Hematopoietic multipotent progenitor cell treated with erythropoietin and hydrocortisone succinate and interleukin-3 and kit ligand, for 4 days (in vitro differentiated cells): ENCODE data around the gene GMCL1.
"Not testable (repeated sequence)": the region's sequence is repeated elsewhere in the genome, so short reads cannot be mapped to it uniquely, and the experiment has no call there.

Experiments used
- DNase-seq: peaks from one replicate; pipeline ENCODE4 v3.0.0-alpha.2; 2015

Gene GMCL1

DNA sequence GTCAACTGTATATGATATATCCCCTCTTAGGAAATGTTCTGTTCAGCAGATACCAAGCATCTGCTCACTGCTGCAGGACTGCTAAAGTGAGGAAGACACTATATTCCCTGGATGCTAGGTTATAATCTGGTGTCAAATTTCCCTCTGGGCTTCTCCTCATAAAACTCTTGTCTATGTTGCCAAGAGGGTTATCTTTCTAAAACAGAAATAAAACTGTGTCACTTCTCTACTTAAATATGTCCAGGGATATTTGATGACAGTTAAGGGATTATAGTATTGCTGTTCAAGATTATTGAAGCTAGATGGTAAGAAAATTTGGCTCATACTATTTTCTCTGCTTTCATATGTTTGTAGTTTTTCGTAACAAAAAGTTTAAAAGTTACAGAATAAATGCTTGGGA lies 33.8 kb downstream of the GMCL1 start:
- DNase-seq = no peak

DNA sequence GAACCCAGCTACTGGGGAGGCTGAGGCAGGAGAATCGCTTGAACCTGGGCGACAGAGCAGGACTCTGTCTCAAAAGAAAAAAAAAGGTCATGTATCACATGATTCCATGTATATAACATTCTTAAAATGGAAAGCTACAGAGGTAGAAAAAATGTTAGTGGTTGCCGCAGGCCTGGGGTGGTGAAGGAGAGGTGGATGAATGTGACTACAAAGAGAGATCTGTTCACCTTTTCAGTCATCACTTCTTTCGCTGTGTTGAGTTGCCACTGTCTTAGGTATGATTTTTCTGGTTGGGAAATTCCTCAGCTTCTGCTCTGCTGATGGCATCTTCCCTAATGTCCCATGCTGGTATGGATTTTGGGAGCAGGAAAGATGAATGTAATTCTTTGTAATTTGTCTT lies 59.0 kb downstream of the GMCL1 start:
- DNase-seq = no peak

DNA sequence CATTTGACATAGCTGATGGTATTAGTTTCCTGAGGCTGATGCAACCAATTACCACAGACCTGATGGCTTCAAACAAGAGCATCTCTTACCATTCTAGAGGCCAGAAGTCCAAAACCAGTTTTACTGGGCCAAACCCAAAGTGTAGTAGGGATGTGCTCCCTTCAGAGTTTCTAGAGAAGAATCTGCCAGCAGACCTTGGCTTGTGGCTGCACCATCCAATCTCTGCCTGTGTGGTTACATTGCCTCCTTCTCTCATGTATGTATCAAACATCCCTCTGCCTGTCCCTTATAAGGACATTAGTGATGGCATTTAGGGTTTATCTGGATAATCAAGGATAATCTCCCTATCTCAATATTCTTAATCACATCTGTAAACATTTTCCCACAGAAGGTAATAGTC lies 59.8 kb downstream of the GMCL1 start:
- DNase-seq = no peak

DNA sequence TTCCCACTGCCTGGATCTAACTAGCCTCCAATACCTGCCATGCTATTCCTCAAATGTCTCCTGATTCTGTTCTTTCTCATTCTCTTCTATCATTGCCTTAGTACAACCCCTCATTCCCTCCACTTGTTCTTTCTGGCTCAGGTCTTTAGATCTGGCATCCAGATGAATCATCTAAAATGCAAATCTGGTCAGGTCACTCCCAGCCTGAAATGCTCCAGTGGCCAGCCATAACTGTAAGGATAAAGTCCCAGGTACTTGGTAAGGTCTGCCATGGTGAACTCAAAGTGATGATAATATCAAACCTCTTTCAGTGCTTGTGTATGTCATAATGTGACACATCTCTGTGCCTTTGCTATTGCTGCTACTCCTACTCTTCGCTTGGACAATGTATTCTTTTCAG lies 61.4 kb downstream of the GMCL1 start:
- DNase-seq = no peak

DNA sequence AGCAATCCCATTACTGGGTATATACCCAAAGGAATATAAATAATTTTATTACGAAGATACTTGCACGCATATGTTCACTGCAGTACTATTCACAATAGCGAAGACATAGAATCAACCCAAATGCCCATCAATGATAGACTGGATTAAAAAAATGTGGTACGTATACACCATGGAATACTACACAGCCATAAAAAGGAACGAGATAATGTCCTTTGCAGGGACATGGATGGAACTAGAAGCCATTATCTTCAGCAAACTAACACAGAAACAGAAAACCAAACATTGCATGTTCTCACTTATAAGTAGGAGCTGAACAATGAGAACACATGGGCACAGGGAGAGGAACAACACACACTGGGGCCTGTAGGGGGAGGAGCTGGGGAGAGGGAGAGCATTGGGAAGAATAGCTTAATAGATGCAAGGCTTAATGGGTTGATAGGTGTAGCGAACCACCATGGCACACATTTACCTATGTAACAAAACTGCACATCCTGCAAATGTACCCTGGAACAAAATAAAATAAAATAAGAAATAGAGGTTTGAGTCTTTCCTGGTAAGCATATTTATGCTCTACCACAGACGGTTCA lies 63.5 kb downstream of the GMCL1 start:
- DNase-seq = peak; percentile 46

DNA sequence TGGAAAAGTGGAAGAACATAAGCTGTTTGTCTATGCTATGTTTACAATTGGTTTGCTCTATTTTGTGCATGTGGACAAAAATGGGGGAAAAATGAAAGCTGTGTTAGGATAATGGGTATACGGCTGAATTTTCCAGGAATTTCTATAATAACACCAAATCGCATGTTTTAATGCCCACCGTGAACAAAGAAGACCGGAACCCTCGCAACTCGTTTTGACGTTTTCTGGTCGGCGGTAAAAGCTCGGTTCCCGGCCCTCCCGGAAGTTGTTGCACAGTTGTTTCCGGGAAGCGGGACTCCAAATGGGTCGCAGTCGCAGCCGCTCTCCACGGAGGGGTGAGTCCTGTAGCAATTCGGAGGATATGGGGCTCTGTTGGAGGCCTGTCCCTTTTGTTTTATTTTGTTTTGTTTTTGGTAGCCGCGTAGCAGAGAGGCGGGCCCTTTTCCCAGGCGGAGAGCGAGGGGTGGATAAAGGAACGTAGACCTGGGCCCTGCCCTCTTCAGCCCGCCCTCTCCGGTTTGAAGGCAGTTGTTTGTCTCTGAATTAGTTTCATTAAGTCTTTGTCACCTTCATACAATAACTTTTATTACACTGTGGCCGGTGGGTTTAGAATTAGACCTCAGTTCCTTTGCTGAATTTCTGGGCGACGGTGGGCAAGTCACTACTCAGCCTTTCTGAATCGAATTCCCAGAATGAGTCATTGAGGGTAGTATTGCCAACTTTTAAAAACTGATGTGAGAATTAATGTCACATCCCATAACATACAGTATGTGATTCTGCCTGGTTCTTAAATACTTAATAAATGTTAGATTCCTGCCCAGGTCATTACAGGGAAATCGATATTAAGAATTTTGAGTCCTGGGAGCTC lies 64.5 kb downstream of the GMCL1 start, which contains the start of gene SNRNP27:
Gene SNRNP27 (plus strand): TSS at position 273 of the 868 bp plus-strand sequence. CDS start 29 bp downstream, at position 302.
- DNase-seq = peak; percentile 94

DNA sequence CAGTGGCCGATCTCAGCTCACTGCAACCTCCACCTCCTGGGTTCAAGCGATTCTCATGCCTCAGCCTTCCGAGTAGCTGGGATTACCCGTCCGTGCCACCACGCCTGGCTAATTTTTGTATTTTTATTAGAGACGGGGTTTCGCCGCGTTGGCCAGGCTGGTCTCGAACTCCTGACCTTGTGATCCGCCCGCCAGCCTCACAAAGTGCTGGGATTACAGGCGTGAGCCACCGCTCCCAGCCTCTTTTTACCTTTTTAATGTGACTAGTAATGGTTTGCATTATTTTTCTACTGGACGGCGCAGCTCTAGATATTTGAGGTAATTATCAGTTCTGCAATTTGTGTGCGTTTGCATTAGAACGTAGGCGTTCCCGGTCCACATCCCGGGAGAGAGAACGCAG lies 65.3 kb downstream of the GMCL1 start:
- DNase-seq = not testable (repeated sequence)

DNA sequence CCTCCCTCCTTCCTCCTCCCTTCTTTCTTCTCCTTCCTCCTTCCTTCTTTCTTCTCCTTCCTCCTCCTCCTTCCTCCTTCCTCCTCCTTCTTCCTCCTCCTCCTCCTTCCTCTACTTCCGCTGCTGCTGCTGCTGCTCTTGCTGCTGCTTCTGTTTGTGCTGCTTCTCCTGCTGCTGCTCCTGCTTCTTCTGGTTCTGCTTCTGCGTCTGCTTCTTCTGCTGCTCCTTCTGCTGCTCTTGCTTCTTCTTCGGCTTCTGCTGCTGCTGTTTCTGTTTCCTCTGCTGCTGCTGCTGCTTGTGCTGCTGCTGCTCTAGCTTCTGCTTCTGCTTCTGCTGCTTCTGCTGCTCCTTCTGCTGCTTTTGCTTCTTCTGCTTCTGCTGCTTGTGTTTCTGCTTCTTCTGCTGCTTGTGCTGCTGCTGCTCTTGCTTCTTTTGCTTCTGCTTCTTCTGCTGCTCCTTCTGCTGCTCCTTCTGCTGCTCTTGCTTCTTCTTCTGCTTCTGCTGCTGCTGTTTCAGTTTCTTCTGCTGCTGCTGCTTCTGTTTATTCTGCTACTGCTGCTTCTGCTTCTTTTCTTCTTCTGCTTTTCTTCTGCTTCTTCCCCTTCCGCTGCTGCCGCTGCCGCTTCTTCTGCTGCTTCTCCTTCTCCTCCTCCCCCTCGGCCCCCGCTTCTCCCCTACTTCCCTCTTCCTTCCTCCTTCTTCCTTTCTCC lies 72.9 kb downstream of the GMCL1 start:
- DNase-seq = peak; percentile 75

DNA sequence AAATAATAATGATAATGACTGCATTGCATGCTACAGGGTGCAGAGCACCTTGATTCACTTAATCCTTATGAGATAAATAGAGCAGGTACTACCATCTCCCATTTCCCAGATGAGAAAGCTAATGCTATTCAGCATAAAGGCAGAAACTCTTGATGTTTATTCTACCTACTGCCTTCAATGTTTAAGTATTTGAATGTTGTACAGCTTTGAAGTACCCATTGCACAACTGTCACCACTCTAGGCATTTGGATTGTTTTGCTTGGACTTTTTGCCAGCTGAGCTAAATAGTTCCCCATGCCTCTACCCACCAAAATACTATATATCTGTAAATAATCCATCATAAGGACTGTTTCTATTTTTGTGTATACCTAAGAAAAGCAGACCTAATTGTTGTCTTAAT lies 77.8 kb downstream of the GMCL1 start:
- DNase-seq = no peak

DNA sequence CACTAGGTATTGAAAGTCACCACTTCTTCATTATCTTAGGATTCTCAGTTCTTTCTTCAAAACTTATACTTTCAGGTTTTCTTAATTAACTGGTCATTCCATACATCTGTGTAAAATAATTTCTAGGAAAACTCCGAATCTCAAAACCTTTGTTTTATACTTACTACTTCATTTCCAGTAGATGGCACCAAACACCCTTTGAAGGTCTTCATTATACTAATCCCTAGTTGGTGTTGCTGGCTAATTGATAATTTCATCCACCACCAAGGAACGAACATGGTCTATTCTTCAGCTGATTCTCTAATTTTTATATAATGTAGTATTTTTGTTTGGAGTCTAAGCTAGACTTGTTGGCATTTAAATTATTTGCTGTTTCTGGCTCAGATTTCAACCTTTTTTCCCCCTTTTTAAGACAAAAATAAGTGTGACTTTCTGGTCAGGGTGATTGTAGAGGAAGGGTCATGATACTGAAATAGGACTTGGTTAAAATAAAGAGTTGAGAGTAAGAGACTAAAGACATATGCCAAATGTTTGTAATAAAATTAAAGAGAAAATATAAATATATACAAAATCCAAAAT lies 82.6 kb downstream of the GMCL1 start:
- peak; percentile 89 for DNase-seq

DNA sequence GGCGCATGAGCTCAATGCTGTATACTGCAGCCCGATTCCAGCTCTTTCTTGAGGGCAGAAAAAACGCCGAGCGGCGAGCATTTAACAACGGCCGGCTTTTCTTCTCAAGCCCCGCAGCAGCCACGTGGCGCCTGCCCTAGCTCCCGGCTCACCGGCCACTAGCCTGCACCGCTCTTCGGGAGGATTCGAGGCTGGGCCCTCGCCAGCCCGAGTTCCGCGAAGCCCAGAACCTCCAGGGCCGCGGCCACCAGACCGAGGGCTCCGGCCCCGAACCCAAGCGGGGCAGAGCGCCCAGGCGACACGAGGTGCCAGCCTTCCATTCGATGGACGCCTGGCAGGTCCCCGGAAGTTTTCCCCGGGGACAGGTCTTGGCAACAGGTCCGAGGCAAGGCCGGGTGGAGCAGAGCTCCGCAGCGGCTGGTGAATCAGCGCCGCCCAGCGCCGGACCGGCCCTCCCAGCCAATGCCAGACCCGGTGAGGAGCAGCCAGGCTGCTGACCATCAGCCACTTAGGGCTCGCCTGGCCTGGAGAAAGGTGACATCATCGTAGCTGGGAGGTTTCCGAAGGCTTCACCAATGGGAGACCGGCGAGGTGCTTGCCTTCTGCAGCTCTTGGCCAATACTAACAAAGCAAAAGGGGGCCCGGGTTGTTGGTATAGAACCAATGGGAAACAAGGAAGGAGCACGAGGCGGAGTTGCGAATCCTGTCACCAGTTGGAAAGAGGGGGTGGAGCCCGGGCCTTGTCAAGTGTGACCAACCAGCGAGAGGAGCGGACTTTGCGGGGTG lies 84.9 kb downstream of the GMCL1 start:
- peak; percentile 100 for DNase-seq

DNA sequence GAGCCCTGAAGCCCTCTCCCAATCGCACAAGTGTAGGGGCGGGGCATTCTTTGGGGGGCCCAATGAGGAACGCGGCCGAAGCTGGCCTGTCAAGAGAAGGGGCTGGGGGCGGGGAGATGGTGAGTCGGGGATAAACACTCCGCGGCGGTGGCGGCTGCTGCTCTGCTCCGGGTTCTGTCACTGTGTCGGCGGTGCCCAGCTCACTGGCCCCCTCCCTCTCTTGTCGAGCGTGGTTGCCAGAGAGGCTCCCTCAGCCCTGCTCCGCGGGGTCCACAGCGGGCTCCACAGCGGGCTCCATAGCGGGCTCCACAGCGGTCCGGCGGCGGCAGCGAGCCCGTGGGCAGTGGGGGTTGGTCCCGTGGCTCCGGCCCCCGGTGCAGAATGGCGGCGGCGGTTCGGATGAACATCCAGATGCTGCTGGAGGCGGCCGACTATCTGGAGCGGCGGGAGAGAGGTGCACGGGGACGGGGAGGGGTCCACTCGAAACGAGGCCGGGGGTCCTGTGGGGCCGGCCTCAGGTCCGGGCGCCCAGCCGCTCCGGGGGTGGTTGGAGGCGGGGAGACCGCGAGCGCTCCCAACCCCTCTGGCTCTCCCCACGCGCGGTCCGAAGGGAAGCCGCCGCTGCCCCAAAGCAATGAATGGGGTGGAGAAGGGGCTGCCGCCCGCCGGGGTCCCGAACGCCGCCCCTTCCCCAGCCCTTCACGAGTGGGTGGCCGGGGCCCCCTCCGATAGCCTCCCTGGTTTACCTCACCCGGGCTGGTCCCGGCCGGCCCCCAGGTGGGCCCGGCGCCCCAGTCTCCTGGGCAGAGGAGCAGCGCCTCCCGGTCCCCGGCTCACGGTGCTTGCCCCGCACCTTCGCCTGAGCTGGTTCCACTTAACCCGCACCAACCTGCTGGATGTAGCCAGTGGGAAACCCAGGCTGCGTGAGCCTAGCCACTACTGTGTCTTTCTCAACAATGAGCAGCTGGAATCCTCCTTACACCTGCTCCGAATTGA lies 85.8 kb downstream of the GMCL1 start, which contains the start of gene MXD1:
Gene MXD1 (plus strand): TSS at position 160 of the 996 bp plus-strand sequence. CDS start 222 bp downstream, at position 382.
- DNase-seq = peak; percentile 46

DNA sequence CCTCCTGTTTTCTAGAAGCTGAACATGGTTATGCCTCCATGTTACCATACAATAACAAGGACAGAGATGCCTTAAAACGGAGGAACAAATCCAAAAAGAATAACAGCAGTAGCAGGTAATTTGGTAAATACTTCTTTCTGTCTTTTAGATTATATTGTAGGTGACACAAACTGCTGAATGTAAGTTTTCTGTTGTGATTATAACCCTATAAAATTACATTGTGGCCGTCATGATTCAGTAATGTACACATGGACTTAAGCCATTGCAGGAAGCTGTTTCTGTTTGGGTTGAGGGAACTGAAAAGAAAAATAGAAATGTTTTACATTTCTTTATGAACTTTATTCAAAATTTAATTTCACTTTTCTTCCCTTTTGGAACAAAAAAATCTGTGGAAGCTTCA lies 86.6 kb downstream of the GMCL1 start:
- DNase-seq = no peak

DNA sequence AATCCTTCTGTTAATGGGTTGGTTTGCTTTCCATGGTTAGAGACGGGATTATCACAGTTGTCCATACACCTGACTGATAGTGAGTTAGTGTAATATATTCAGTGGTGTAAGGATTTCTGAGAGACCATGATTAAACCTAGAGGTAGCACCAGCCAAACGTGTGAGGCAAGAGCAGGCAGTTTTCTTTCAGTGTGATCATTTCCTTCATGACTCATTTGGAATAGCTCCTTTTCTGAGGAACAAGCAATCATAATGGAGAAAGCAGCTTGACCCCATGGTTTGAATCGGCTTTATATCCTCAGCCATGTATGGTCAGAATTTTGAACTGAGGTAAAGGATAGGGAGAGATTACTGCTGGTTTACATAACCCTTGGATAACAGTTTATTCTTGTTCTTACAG lies 88.4 kb downstream of the GMCL1 start:
- peak; percentile 33 for DNase-seq

DNA sequence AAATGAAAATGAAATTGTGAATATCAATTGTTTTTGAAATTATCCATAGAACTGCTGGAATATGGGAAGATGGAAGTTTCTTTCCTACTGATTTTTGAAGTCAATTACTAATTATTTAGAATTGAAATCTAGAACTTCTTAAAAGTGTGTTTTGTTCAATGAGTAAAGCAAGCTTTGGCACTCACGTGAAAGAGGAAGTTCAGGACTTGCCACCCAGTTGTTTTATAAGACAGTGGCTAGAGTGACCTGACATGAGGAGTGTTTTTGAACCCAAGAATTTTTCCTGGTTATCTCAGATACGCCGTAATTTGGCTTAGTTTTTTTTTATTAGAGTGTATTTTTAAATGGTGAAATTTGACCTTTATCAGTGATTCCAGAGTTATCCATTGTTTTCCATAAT lies 88.9 kb downstream of the GMCL1 start:
- peak; percentile 74 for DNase-seq

DNA sequence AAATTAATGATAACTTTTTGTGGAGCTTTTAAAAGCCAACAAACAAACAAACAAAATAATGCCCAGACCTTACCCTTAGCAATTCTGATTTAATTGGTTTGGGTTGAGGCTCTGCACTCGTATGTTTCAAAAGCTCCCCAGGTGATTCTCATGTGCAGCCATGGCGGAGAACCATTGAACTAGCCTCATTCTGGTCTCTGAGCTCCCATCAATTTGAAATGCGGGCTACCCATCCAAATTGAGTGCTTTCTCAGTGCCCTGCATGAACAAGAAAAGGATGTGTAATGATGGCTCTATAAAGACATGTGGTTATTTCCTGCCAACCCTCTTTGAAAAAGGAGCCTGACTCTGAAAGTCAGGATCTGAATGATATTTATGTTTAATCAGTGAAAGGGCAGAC lies 93.7 kb downstream of the GMCL1 start:
- DNase-seq = no peak

DNA sequence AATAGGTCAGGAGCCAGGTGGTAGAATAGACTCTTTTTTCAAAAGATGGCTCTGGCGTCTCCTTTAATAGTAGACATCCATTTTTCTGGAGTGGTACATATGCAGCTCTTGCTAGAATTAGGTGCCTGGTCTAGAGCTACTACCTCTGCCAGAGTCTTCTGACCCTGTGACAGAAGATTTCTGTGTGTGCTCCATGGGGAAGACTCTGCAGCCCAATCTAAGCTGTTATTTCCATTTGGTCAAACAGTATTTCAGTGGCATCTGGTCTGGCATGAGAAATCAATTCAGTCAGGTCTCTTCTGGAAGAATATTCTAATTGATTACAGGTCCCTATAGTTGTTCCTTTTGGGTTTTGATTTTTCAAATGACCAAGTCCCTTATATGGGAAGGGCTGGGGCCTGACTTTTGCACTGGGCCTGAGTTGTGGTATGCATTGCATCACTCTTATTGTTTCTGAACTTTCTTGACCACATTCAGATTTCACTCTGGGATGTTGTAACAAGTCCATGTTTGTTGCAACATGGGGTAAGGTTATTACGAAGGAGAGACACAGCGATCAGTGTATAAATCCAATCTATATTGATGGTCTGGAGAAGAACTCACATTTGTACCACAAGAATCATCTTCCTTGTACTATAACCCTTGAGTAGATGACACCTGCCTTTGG lies 97.5 kb downstream of the GMCL1 start:
- peak; percentile 80 for DNase-seq
